Type B pancreatic cell (in vitro differentiated cells): ENCODE measurements around the gene TSBP1. TPM values are rescaled to one million over a fixed set of nuclear protein-coding genes. Genes with fewer than 3 reads are reported as not detected.
"Not testable (repeated sequence)": the region's sequence is repeated elsewhere in the genome, so short reads cannot be mapped to it uniquely, and the experiment has no call there.

Source experiments
- DNase-seq: peaks from one replicate; pipeline ENCODE4 v3.0.0; 2021; ENCODE audit warnings: mixed read lengths; ENCODE audit not compliant: unreplicated experiment; ENCODE audit errors: extremely low spot score
- H3K27ac Mint-ChIP-seq: 2 replicates; pipeline ENCODE4 v1.8.0; 2021; ENCODE audit warnings: mild to moderate bottlenecking, mixed read lengths
- H3K27me3 Mint-ChIP-seq: 2 replicates; pipeline ENCODE4 v1.8.0; 2021; ENCODE audit warnings: mixed read lengths
- H3K36me3 Mint-ChIP-seq: 2 replicates; pipeline ENCODE4 v1.8.0; 2021; ENCODE audit warnings: mixed read lengths
- H3K4me1 Mint-ChIP-seq: one replicate; pipeline ENCODE4 v1.8.0; 2021; ENCODE audit warnings: mixed read lengths; ENCODE audit not compliant: unreplicated experiment
- H3K4me3 Mint-ChIP-seq: 2 replicates; pipeline ENCODE4 v1.8.0; 2021; ENCODE audit warnings: mild to moderate bottlenecking, mixed read lengths
- H3K9me3 Mint-ChIP-seq: 2 replicates; pipeline ENCODE4 v1.8.0; 2021; ENCODE audit warnings: mixed read lengths
- total RNA-seq: library from RNA; stranded (reverse); gene quantifications from 2 replicates; pipeline ENCODE4 v1.2.1, GENCODE V29; 2021; ENCODE audit warnings: low replicate concordance
- TF ChIP-seq, protein P1 (sequence below): fragments of 200-600 bp; sonication (generic); conservative IDR thresholded peaks from 2 replicates; pipeline ENCODE4 v1.5.0; 2021; ENCODE audit warnings: antibody characterized with exemption, mild to moderate bottlenecking

The TSBP1 gene
- total RNA-seq, 1 donor from 2014 or later: not detected

DNA sequence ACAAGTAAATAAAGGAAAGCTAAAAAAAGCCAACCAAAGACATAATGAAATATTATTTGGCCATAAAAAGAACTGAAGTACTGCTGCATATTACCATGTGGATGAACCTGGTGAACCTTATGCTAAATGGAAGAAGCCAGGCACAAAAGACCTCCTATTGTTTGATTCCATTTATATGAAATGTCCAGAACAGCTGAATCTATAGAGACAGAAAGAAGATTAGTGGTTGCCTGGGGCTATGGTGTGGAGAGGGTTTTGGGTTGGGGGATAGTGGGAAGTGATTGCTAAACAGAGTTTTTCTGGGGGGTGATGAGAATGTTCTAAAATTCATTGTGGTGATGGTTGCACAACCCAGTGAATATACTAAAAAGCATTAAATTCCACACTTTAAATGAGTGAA lies 53.2 kb downstream of the TSBP1 start:
- H3K27ac Mint-ChIP-seq: no peak overlapping the region
- no peaks in the 10 kb centered on the region for H3K4me1 Mint-ChIP-seq
- no peaks in the 10 kb centered on the region for H3K9me3 Mint-ChIP-seq
- H3K27me3 Mint-ChIP-seq: no peaks in the 10 kb centered on the region
- no peak for DNase-seq
- TF ChIP-seq, protein P1, sequence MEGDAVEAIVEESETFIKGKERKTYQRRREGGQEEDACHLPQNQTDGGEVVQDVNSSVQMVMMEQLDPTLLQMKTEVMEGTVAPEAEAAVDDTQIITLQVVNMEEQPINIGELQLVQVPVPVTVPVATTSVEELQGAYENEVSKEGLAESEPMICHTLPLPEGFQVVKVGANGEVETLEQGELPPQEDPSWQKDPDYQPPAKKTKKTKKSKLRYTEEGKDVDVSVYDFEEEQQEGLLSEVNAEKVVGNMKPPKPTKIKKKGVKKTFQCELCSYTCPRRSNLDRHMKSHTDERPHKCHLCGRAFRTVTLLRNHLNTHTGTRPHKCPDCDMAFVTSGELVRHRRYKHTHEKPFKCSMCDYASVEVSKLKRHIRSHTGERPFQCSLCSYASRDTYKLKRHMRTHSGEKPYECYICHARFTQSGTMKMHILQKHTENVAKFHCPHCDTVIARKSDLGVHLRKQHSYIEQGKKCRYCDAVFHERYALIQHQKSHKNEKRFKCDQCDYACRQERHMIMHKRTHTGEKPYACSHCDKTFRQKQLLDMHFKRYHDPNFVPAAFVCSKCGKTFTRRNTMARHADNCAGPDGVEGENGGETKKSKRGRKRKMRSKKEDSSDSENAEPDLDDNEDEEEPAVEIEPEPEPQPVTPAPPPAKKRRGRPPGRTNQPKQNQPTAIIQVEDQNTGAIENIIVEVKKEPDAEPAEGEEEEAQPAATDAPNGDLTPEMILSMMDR: no peak
- no peak overlapping the region for H3K4me3 Mint-ChIP-seq
- no peaks in the 10 kb centered on the region for H3K36me3 Mint-ChIP-seq

DNA sequence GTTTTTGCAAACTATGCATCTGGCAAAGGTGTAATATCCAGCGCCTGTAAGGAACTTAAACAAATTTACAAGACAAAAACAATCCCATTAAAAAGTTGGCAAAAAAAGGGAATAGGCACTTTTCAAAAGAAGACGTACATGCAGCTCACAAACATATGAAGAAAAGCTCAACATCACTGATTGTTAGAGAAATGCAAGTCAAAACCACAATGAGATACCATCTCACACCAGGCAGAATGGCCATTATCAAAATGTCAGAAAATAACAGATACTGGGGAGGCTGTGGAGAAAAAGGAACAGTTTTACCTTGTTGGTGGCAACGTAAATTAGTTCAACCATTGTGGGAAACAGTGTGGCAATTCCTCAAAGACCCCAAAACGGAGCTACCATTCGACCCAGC lies 54.2 kb downstream of the TSBP1 start:
- TF ChIP-seq, protein P1: no peak
- no peak overlapping the region for H3K27ac Mint-ChIP-seq
- no peaks in the 10 kb centered on the region for H3K4me1 Mint-ChIP-seq
- H3K27me3 Mint-ChIP-seq: no peaks in the 10 kb centered on the region
- no peaks in the 10 kb centered on the region for H3K9me3 Mint-ChIP-seq
- H3K36me3 Mint-ChIP-seq: no peaks in the 10 kb centered on the region
- H3K4me3 Mint-ChIP-seq: no peak overlapping the region
- no peak for DNase-seq

DNA sequence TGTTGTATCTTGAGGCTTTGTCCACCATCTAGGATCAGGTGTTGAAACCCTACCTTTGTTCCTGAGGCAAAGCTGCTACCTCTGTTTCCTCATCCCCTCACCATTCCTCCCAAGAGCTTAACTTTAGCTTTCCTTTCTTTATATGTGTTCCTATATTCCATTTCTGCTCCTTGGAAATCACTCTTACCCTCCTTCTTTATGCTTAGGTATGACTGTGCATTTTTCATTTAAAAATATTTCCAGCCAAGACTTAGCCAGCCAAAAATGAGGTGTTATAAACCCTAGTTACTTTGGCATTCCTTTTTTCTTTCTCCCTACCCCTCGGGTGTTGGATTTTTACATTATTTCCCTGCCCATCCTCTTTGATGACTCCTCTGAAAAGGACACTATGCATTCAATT lies 57.7 kb downstream of the TSBP1 start:
- no peaks in the 10 kb centered on the region for H3K36me3 Mint-ChIP-seq
- DNase-seq: no peak
- no peaks in the 10 kb centered on the region for H3K4me1 Mint-ChIP-seq
- peaks cover 3% of the 10 kb centered on the region for H3K27me3 Mint-ChIP-seq
- no peak overlapping the region for H3K27ac Mint-ChIP-seq
- H3K4me3 Mint-ChIP-seq: no peak overlapping the region
- no peaks in the 10 kb centered on the region for H3K9me3 Mint-ChIP-seq
- TF ChIP-seq, protein P1: no peak

DNA sequence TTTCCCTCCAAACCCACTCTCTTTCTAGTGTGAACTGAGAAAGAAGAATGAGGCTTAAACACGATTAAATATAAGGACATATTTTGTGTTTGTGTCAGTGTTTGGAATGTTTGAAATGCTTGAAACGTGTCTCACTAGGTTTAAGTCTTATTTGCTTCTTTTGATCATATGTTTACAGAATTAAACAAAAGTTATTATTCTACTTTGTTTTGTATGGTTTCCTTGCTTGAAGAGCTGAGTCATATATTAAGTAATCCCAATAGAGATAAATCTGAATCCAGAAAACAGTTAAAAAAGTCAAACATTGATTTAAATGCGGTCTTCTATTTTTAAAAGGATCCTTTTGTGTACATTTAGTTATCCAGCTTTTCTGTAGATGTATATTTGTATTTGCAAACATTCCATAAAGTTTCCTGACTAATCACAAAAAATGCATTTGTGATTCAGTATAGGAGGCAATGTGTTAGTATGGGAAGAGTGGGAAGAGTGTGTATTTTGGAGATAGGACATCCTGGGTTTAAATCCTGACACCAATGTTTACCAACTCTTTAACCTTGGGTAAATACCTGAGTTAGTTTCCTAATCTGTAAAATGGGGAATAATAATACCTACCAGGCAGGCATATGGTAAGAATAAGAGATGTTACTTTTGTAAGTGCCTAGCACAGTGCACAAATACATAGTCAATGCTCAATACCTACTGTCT lies 72.9 kb downstream of the TSBP1 start:
- Mint-ChIP-seq H3K4me3 (no peak overlapping the region), H3K36me3 (no peaks in the 10 kb centered on the region), H3K4me1 (no peaks in the 10 kb centered on the region), H3K27me3 (peaks cover 4% of the 10 kb centered on the region), H3K9me3 (no peaks in the 10 kb centered on the region), H3K27ac (no peak overlapping the region)
- TF ChIP-seq, protein P1: no peak
- no peak for DNase-seq

DNA sequence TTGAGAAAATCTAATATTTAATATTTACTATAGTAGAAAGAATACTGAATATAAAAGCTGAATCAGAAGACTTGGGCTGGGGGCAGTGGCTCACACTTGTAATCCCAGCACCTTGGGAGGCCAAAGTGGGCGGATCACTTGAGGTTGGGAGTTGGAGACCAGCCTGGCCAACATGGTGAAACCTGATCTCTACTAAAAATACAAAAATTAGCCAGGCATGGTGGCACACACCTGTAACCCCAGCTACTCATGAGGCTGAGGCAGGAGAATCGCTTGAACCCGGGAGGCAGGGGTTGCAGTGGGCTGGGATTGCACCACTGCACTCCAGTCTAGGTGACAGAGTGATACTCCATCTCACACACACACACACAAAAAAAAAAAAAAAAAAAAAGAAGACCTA lies 76.7 kb downstream of the TSBP1 start:
- H3K4me3 Mint-ChIP-seq, H3K36me3 Mint-ChIP-seq, DNase-seq, H3K4me1 Mint-ChIP-seq, H3K9me3 Mint-ChIP-seq, H3K27ac Mint-ChIP-seq: not testable (repeated sequence)
- peaks cover 13% of the 10 kb centered on the region for H3K27me3 Mint-ChIP-seq

DNA sequence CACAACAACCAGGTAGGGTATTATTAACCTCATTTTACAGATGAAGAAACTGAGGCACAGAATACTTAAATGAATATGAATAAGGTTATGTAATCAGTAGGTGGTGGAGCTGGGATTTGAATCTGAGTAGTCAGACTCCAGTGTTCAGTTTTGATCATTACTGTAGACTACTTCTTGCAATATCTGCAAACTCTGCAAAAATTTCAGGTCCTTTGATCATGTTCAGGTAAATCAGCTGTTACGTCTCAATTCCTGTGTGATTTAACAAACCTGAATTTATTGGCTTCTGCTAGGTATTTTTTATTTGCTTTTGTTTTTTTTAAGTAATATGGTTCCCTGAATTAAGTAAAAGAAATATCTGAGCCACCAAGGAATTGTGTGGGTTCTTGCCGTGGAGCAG lies 77.1 kb downstream of the TSBP1 start:
- no peak for DNase-seq
- Mint-ChIP-seq H3K4me1 (no peaks in the 10 kb centered on the region), H3K9me3 (no peaks in the 10 kb centered on the region), H3K4me3 (no peak overlapping the region), H3K27me3 (peaks cover 13% of the 10 kb centered on the region), H3K27ac (no peak overlapping the region), H3K36me3 (no peaks in the 10 kb centered on the region)
- TF ChIP-seq, protein P1: no peak
